Measurements from ENCODE around the gene ULK1.
A peak's percentile ranks its signal among the peaks of the same experiment; 100 is the strongest.

ULK1 gene

DNA sequence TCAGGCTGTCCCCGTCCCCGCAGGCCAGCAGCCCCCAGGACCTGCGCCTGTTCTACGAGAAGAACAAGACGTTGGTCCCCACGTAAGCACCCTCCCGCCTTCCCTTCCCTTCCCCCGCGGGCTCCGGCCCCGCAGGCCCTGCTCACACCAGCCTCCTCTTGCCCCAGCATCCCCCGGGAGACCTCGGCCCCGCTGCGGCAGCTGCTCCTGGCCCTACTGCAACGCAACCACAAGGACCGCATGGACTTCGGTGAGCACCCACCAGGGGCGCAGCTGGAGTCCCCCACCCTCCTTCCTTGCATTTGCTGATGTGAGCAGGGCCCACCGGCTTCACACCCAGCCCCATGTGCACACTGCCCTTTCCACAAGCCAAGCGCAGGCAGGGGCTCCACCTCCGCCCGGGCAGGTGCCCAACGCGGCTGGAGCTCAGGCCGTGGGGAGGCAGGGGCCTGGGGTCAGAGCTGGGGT lies 15.4 kb downstream of the ULK1 start:
- DNase-seq, result no peak

DNA sequence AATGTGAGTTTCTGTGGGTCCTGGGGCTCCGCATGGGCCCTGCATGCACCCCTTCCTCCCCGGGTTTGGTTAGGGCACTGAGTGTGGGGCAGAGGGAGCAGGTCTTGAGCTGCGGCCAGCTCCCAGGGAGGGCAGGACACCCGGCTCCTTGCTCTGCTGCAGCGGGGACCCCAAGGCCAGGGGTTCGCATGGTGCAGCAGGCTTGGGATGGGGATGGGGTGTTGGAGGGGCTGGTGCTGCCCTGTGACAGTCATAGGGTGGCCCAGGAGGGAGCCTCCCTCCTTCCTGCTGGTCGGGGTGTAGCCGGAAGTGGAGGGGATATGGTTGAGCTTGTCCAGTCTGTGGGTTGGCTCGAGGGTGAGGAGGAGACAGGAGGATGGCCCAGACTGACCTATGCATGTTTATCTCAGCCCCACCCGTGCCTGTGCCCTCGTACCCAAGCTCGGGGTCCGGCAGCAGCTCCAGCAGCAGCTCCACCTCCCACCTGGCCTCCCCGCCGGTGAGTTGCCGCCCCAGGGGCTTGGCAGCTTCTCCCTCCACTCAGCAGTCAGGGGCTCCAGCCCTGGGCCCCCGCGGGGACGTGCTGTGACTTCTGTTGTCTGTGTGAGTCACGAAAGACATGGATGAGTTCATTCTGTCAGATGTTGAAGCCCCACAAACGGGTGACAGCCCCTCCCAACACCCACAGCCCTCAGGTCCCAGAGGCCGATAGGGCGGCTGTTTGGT lies 16.0 kb downstream of the ULK1 start:
- no peak for DNase-seq

DNA sequence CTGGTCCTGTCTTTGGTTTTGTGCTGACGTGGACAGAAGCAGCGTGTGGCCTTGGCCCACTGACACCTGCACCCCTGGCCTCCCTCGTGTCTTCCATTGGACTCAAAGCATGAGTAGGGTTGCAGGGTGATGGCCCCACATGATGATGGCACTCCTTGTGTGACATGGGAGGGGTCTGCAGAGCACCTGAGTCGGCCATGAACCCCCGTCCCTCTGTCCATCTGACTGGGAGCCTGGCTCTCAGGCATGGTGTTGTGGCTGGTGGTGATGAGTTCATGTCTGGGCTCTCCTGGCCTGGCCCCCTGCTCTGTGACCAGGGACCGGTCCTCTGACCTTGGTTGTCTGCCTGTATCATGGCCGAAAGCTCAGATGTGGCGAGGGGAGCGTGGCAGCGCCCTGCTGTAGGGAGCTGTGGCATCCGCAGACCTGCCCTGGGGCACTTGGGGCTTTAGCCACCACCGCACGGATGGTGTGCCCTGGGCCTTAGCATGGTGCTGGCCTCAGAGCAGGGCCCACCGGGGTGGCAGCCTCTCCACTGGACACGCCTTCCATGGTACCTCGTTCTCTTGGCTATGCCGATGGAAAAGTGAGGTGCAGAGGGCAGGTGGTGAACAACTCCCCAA lies 16.7 kb downstream of the ULK1 start:
- DNase-seq, result no peak

- no peak for DNase-seq
These were observed 17.5 kb downstream of the ULK1 start for GRCh38 chr12:131911851-131912477.

- no peak for DNase-seq
These were observed 18.3 kb downstream of the ULK1 start for GRCh38 chr12:131912518-131913274.

DNA sequence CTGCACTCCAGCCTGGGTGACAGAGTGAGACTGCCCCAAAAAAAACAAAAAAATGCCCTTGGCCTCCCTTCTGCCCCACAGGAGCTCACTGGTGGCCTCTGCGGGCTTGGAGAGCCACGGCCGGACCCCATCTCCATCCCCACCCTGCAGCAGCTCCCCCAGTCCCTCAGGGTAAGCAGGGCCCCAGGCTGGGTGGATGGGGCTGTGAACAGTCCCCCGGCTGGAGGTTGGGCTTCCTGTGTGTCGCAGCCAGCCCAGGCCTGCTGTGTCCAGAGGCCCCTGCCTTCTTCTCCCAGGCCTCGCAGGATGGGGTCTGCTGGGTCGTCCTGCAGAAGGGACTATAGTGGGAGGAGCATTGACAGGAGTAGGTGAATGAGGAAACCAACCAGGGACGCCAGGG lies 19.2 kb downstream of the ULK1 start:
- DNase-seq, result no peak

- no peak for DNase-seq
These were observed 19.8 kb downstream of the ULK1 start for GRCh38 chr12:131914179-131914702.

DNA sequence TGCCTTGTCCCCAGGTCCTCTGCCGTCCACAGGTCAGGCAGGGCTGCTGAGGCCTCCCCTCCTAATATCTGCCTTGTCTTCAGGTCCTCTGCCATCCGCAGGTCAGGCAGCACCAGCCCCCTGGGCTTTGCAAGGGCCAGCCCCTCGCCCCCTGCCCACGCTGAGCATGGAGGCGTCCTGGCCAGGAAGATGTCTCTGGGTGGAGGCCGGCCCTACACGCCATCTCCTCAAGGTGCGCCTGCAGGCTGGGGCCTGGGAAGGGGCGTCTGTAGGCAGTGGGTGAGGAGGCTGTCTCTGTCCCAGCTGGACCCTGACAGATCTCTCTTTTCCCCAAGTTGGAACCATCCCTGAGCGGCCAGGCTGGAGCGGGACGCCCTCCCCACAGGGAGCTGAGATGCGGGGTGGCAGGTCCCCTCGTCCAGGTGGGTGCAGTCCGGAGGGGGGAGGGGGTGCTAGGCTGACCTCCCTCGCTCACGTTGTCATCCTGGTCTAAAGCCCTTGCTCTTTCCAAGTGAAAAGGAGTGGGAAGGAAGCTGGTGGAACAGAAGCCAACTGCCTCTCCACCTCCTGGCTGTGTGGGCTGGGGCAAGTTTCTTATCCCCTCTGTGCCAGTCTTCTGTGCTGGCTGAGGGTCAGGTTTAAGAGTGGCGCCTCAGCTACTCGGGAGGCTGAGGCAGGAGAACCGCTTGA lies 20.7 kb downstream of the ULK1 start:
- DNase-seq, result no peak

DNA sequence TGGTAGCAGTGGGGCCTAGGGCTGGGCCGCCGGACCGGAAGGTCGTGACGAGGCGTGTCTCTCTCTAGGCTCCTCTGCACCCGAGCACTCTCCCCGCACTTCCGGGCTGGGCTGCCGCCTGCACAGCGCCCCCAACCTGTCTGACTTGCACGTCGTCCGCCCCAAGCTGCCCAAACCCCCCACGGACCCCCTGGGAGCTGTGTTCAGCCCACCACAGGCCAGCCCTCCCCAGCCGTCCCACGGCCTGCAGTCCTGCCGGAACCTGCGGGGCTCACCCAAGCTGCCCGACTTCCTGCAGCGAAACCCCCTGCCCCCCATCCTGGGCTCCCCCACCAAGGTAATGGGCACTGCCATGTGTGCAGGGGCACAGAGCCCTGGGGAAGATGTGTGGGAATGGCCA lies 21.4 kb downstream of the ULK1 start:
- no peak for DNase-seq

- DNase-seq, result no peak
These were observed 22.1 kb downstream of the ULK1 start for GRCh38 chr12:131916306-131917138.

GRCh38 chr12:131917139-131917710 lies 22.8 kb downstream of the ULK1 start:
- peak; percentile 14 to 40 for DNase-seq

DNA sequence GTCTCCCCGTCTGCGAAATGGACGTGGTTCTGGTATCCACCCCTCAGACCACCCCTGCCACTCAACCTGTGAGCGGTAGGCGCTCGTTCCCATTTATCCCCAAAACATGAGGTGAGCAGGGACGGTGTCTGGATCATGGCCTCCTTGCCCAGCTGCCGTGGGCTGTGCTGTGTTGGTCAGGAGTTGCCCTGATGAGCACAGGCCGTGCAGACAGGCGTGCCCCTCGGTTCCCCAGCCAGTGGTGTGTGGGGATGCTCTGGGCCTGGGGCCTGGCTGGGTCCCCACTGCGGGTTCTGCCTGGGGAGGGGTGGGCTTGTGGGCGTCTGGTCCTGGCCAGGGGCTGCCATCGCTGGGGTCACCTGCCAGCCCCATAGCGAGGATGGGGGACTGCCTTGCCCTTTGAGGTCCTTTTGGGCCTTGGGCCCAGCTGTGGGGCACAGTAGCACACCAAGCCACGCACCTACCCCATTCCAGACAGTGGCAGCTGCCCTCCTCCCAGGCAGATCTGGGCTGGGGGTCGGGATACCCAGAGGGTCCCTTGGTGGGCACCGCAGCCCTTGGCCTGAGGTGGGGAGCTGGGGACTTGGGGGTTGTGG lies 23.4 kb downstream of the ULK1 start:
- no peak for DNase-seq

DNA sequence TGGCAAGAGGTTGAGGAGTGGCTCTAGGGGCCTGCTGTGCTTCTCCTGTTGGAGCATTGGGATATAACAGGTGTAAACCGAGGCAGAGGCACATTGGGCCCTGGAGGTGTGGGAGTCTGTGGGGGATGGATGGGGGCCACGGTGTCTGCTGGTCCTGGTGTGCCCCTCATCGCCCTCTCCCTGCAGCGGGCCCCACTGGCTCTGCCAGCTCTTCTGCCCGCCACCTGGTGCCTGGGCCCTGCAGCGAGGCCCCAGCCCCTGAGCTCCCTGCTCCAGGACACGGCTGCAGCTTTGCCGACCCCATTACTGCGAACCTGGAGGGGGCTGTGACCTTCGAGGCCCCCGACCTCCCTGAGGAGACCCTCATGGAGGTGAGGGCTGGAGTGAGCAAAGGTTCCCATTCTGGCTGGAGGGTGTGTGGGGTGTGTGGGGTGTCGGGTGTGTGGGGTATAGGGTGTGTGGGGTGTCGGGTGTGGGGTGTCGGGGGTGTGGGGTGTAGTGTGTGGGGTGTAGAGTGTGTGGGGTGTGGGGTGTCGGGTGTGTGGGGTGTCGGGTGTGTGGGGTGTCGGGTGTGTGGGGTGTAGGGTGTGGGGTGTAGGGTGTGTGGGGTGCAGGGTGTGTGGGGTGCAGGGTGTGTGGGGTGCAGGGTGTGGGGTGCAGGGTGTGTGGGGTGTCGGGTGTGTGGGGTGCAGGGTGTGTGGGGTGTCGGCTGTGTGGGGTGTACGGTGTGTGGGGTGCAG lies 24.1 kb downstream of the ULK1 start:
- DNase-seq, result no peak

GRCh38 chr12:131919051-131919347 lies 24.6 kb downstream of the ULK1 start:
- DNase-seq, result no peak

DNA sequence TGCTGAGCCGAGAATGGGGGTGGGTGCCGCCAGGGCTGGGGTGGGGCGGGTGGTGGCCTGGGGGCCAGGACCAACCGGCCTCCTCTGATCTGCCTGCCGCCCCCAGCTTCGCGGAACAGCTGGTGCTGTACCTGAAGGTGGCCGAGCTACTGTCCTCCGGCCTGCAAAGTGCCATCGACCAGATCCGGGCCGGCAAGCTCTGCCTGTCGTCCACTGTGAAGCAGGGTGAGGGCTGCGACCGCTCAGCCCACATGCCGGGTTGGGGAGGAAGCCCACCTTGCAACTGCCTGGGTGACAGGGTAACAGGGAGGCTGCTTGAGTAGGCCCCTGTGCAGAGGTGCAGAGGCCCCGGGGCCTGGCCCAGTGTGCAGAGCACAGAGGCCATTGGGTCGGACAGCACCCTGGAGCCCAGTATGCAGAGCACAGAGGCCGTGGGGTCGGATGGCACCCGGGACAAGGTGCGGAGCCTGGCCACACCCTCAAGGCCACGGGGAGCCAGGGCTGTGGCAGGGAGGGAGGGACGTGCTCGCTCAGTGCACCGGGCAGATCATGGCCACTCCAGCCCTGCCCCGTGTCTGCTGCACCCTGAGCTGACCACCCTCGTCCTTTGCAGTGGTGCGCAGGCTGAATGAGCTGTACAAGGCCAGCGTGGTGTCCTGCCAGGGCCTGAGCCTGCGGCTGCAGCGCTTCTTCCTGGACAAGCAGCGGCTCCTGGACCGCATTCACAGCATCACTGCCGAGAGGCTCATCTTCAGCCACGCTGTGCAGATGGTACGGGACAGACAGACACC lies 25.1 kb downstream of the ULK1 start:
- no peak for DNase-seq

GRCh38 chr12:131920157-131920508 lies 25.7 kb downstream of the ULK1 start:
- DNase-seq, result no peak

- DNase-seq, result no peak
These were observed 26.7 kb downstream of the ULK1 start for GRCh38 chr12:131920902-131921840.

All from activated CD4-positive, alpha-beta T cell treated with anti-CD3 and anti-CD28 coated beads, Interleukin-2, amount 50 U/mL, for 4 hours (primary cell).